ENCODE data around the gene CARMIL1.

The CARMIL1 gene

GRCh38 chr6:25346064-25346463 is 66.9 kb downstream of the CARMIL1 start (continued):
- TF ChIP-seq ZNF449 (tag by site-specific recombination; IDR thresholded peaks at IDR 0.05) = no peak
- no peak for TF ChIP-seq ZBTB10 (tag by site-specific recombination; IDR thresholded peaks at IDR 0.05)
- TF ChIP-seq GFI1B (tag by site-specific recombination; IDR thresholded peaks at IDR 0.05) = no peak
- TF ChIP-seq ZNF48 (tag by site-specific recombination; IDR thresholded peaks at IDR 0.05) = no peak
- TF ChIP-seq ZNF280C (tag by site-specific recombination; IDR thresholded peaks at IDR 0.05) = 0 out of 2 replicates have a peak, but pooled peaks have one; percentile 23
- TF ChIP-seq ZNF600 (tag by site-specific recombination; IDR thresholded peaks at IDR 0.05) = 0 out of 2 replicates have a peak, but pooled peaks have one; percentile 21
- TF ChIP-seq KLF1 (tag by site-specific recombination; IDR thresholded peaks at IDR 0.05) = no peak
- peak; percentile 73 for TF ChIP-seq SP7 (tag by site-specific recombination; IDR thresholded peaks at IDR 0.05)
- TF ChIP-seq ZNF585B (tag by site-specific recombination; IDR thresholded peaks at IDR 0.05) = no peak
- no peak for TF ChIP-seq ZNF76 (tag by site-specific recombination; IDR thresholded peaks at IDR 0.05; ENCODE audit: borderline replicate concordance, low read depth)
- no peak for TF ChIP-seq ZNF354C (tag by site-specific recombination; IDR thresholded peaks at IDR 0.05; ENCODE audit: borderline replicate concordance, low read depth)
- TF ChIP-seq ZNF549 (tag by site-specific recombination; IDR thresholded peaks at IDR 0.05) = no peak
- TF ChIP-seq ZNF830 (tag by site-specific recombination; IDR thresholded peaks at IDR 0.05; ENCODE audit: low read depth) = no peak
- no peak for TF ChIP-seq KLF8 (tag by site-specific recombination; IDR thresholded peaks at IDR 0.05)
- TF ChIP-seq ZNF26 (tag by site-specific recombination; IDR thresholded peaks at IDR 0.05) = no peak
- TF ChIP-seq PBX3 (CRISPR knock-in tag; IDR thresholded peaks at IDR 0.05) = no peak
- no peak for TF ChIP-seq SCRT2 (tag by site-specific recombination; IDR thresholded peaks at IDR 0.05)
- TF ChIP-seq ZNF416 (tag by site-specific recombination; IDR thresholded peaks at IDR 0.05) = no peak
- no peak for TF ChIP-seq KLF7 (tag by site-specific recombination; IDR thresholded peaks at IDR 0.05; ENCODE audit: borderline replicate concordance)
- TF ChIP-seq ZBTB17 (tag by site-specific recombination; IDR thresholded peaks at IDR 0.05) = no peak
- no peak for TF ChIP-seq ZNF518A (tag by site-specific recombination; conservative IDR thresholded peaks at IDR 0.05; ENCODE audit: low read depth)
- TF ChIP-seq ZNF768 (tag by site-specific recombination; IDR thresholded peaks at IDR 0.05) = no peak
- no peak for TF ChIP-seq ZNF707 (tag by site-specific recombination; IDR thresholded peaks at IDR 0.05)
